Measurements from ENCODE around the gene EIF3CL.
"Not testable (repeated sequence)": the region's sequence is repeated elsewhere in the genome, so short reads cannot be mapped to it uniquely, and the experiment has no call there.

DNA sequence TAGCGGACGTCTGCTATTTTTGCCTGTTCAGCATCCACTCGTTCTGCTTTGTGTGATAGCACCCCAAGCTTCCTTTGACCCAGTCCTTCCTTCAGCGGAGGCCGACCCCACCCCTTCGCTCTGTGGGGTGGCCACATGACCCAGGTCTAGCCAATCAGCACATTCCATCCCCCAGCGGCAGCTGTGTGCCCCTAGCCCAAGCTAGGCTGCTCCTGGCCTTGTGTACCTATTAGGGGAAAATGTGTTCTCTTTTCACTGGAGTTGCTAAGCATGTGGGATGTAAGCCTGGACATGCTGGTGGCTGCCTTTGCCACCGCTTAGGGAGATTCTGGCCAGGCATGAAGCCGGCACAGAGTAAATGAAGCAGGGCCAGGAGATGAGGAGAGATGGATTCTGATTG lies 73.4 kb downstream of the EIF3CL start:
- not testable (repeated sequence) for TF ChIP-seq POLR2A (IDR thresholded peaks at IDR 0.05)
- TF ChIP-seq, protein P1, sequence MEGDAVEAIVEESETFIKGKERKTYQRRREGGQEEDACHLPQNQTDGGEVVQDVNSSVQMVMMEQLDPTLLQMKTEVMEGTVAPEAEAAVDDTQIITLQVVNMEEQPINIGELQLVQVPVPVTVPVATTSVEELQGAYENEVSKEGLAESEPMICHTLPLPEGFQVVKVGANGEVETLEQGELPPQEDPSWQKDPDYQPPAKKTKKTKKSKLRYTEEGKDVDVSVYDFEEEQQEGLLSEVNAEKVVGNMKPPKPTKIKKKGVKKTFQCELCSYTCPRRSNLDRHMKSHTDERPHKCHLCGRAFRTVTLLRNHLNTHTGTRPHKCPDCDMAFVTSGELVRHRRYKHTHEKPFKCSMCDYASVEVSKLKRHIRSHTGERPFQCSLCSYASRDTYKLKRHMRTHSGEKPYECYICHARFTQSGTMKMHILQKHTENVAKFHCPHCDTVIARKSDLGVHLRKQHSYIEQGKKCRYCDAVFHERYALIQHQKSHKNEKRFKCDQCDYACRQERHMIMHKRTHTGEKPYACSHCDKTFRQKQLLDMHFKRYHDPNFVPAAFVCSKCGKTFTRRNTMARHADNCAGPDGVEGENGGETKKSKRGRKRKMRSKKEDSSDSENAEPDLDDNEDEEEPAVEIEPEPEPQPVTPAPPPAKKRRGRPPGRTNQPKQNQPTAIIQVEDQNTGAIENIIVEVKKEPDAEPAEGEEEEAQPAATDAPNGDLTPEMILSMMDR (IDR thresholded peaks at IDR 0.05): not testable (repeated sequence)

Measured in body of pancreas (tissue), 4 donors.